CD4-positive, alpha-beta T cell treated with Interleukin-12 subunit alpha and Interleukin-12 subunit beta, for 1 hour (primary cell): ENCODE results near the gene TMEM82.

Experiments used
- DNase-seq: peaks from one replicate; pipeline ENCODE4 v3.0.0-alpha.2; 2020

TMEM82 gene

DNA sequence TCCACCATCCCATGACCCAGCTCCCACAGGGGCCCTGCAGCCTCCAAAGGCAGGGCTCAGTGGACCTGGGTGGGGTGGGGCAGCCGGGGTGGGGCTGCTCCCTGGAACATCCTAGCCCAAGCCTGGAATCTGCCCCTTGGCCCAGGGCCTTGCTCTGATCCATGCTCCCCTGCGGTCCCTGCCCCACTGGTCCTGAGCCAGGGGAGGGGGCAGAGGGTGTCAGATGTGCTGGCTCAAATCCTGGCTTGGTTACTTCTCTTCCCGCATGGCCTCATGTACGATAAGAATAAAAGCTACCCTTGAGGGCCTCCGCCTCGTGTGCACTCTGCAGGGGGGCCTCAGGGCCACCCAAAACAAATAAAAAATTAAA lies 5.4 kb upstream of the TMEM82 start:
- DNase-seq: no peak

GRCh38 chr1:15737324-15738319 lies 4.7 kb upstream of the TMEM82 start:
- DNase-seq: no peak

DNA sequence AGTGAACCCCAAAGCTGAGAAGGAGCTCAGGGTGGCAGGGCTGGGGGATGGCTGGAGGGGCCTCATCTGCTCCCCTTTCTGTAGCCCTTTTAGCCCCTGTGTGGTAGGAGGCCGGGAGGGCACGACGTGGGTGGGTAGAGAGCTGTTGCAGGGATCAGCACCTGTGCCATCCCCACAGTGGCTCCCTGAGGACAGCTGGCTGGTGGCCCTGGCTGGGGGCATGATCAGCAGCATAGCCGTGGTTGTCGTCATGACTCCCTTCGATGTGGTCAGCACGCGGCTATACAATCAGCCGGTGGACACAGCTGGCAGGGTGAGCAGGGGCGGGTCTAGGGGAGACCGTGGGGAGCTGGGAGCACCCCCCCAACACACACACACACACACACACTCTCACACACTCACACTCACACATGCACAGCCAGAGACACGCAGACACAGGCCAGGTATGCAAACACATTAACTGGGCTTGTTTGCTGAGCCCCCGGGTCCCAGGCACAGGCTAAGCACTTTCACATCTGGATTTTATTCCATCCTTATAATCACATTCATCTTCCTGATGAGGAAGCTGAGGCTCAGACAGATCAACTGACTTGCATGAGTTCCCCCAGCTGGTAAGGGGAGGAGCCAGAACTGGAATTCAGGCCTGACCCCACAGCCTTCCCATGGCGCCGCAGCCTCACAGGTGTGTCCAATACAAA lies 3.7 kb upstream of the TMEM82 start:
- DNase-seq: no peak

GRCh38 chr1:15739259-15739658 lies 3.0 kb upstream of the TMEM82 start:
- no peak for DNase-seq

DNA sequence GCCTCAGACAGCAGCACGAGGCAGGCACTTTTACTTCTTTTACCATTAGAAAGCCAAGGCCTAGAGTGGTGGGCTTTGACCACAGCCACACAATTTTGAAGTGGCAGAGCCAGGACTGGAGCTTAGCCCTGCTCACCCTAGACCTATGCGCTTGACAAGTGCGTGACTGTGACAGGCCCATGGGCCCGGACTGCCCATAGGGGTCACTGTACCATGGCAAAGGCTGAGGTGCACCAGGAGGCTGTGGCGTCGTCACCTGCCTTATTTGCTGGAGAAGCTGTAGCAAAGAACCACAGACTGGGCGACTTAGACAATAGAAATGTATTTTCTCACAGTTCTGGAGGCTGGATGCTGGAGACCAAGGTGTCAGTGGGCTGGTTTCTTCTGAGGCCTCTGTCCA lies 2.6 kb upstream of the TMEM82 start:
- no peak for DNase-seq

DNA sequence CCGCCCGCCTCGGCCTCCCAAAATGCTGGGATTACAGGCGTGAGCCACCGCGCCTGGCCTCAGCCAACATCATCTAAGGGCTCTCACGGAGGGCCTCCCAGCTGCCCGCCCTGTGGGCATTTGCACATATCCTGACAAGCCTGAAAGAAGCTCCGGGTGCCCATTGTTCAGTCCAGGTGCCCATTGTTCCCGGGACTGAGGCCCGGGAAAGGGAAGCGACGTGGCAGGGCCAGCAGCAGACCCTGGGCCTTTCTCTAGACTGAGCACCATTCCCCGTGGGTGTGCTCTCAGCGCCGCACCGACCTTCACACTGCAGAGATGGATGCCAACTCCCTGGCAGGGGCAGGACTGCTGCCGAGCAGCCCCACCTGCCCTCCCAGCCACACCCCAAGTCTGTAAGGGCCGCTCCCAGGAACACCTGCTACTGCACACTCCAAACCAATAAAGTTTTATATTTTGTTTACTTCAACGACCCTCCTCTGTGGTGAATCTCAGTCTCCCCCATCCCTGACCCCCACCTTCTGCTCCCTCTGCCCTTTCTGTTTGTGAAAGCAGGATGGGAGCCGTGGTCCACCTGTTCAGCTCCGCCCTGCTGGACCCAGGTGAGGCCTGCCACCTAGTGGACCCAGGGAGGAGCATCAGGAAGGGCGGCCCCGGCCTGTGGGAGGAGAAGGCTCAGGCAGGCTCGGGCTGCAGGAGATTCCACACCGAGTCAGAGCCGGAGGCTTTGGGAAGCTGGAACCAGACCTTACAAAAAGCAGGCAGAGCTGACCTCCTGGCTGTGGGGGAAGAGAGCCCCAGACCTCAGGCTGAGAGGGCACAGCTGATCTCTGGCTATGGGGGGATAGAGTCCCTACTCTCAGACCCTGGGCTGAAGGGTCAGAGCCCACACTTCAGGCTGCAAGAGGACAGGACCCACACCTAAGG lies 1.1 kb upstream of the TMEM82 start:
- DNase-seq: peak; percentile 64

- DNase-seq: no peak
These were observed 1.9 kb downstream of the TMEM82 start for GRCh38 chr1:15744122-15744679.

GRCh38 chr1:15747378-15747777 lies 5.1 kb downstream of the TMEM82 start:
- DNase-seq: no peak

GRCh38 chr1:15748264-15748663 lies 6.0 kb downstream of the TMEM82 start:
- no peak for DNase-seq

GRCh38 chr1:15748690-15749398 lies 6.5 kb downstream of the TMEM82 start:
- DNase-seq: no peak

GRCh38 chr1:15749399-15750291 lies 7.3 kb downstream of the TMEM82 start:
- no peak for DNase-seq

GRCh38 chr1:15750924-15751323 lies 8.6 kb downstream of the TMEM82 start:
- no peak for DNase-seq

- DNase-seq: no peak
These were observed 9.4 kb downstream of the TMEM82 start for GRCh38 chr1:15751717-15752116.

GRCh38 chr1:15753776-15754175 lies 11.5 kb downstream of the TMEM82 start:
- DNase-seq: no peak

DNA sequence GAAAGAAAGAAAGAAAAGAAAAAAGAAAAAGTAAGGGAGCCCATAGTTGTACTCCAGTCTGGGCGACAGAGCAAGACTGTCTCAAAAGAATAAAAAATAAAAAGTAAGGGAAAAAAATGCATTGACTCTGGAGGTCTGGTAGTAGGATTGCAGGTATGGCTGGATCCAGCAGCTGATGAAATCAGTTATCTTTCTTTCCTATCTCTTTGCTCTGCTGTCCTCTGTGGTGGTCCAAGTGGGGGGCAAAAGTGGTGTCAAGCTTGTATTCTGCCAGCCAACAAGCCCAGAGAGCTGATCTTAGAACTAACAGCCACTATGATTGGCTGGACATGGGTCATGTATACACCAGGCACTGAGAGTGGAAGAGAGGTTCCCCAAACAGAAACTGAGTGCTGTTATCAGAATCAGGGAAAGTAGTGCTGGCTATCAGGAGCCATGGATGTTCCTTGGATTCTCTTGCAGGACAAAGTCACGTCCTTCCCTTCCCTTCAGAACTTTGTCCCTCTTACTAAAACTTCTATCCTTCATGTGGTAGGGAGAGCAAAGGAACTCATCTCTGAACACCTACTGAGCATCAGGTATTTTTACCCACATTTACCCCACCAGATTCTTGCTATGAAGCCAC lies 12.8 kb downstream of the TMEM82 start:
- DNase-seq: no peak

DNA sequence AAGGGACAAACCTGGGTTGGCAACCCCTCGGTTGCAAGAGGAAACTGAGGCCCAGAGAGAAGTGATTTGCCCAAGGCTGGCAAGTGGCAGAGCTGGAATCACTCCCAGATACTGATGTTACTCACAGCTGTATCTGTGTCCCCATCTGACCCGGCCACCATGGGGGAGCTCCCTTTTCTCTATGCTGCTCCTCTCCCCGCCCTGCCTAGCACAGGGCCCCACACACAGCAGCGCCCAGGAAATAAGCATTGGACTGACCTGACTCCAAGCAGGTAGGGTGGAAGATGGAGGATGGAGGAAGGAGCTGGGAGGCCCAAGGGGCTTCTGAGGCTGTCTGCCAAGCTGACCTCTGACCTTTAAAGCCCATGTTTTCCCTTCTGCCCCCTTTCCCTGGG lies 13.3 kb downstream of the TMEM82 start:
- no peak for DNase-seq

GRCh38 chr1:15756143-15757015 lies 14.1 kb downstream of the TMEM82 start:
- no peak for DNase-seq

DNA sequence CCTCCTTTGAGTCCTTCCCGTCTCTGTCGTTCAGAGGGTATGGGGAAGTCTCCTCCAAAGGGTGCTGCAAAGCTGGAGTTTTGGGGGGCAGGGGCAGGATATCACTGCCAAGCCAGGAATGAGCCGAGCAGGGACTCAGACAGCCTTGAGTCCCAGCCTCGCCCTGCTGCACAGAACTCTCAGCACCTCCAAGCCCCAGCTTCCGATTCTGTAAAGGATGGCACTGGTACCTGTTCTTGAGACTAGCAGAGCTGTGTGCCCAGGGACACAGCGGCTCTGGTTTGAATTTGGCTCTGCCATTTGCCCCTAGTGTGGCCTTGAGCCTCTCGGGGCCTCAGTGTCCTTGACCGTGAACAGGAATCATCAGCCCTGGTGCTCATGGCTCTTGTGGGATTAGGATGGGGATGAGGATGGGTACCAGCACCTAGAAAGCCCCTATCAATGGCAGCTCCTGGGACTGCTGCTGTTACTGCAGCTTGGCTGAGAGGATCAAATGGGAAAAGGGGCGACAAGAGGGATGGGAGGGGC lies 14.8 kb downstream of the TMEM82 start:
- DNase-seq: no peak
